H1 (cell line): Measurements from ENCODE around the gene ADTRP. TPM values are rescaled to one million over a fixed set of nuclear protein-coding genes. Genes with fewer than 3 reads are reported as not detected.
"Not testable (repeated sequence)": the region's sequence is repeated elsewhere in the genome, so short reads cannot be mapped to it uniquely, and the experiment has no call there.

Experiments used
- CTCF ChIA-PET: fragments of 300-600 bp; sonication (Branson Sonifier 250); formaldehyde crosslinking; loops from one replicate; lab custom pipeline; 2021; ENCODE audit not compliant: partially characterized antibody; lab: Charles Lee
- POLR2A ChIA-PET: fragments of 300-600 bp; sonication (Branson Sonifier 250); formaldehyde crosslinking; loops from one replicate; lab custom pipeline; 2021; ENCODE audit warnings: inconsistent platforms; ENCODE audit not compliant: partially characterized antibody; lab: Charles Lee
- DNase-seq, 2 experiments: peaks; one replicate each; pipeline versions ENCODE4 v3.0.0 to v3.0.0-alpha.2; 2010 to 2022; ENCODE audit warnings: low spot score in 2 of 2, low read depth in 1 of 2, mixed read lengths in 1 of 2
- FAIRE-seq: peaks from 2 replicates; lab custom pipeline; 2011; peaks lifted over from hg19 to GRCh38; lab: Jason Lieb, UNC
- H2AFZ ChIP-seq: 2 replicates; pipeline ENCODE4 v1.8.1; 2012; ENCODE audit warnings: low read length, inconsistent platforms
- H2AK5ac ChIP-seq: 2 replicates; pipeline ENCODE4 v1.6.1; 2013; ENCODE audit warnings: low read depth, low read length
- H2BK120ac ChIP-seq: replicated peaks from 2 replicates; pipeline ENCODE3; 2013; ENCODE audit warnings: low read depth, low read length, inconsistent platforms
- H2BK12ac ChIP-seq: 2 replicates; pipeline ENCODE4 v1.6.1; 2013; ENCODE audit warnings: low read depth, low read length
- H2BK15ac ChIP-seq: 2 replicates; pipeline ENCODE4 v1.6.1; 2013; ENCODE audit warnings: low read length
- H2BK20ac ChIP-seq: 2 replicates; pipeline ENCODE4 v1.6.1; 2013; ENCODE audit warnings: low read length
- H2BK5ac ChIP-seq: 2 replicates; pipeline ENCODE4 v1.6.1; 2013; ENCODE audit warnings: low read depth, low read length
- H3K14ac ChIP-seq: 2 replicates; pipeline ENCODE4 v1.6.1; 2013; ENCODE audit warnings: inconsistent platforms; ENCODE audit not compliant: insufficient read length
- H3K18ac ChIP-seq: 2 replicates; pipeline ENCODE4 v1.6.1; 2013; ENCODE audit warnings: low read length; ENCODE audit errors: extremely low read depth
- H3K23ac ChIP-seq: 2 replicates; pipeline ENCODE4 v1.6.1; 2013; ENCODE audit warnings: inconsistent platforms; ENCODE audit not compliant: insufficient read length
- H3K23me2 ChIP-seq: 2 replicates; pipeline ENCODE4 v1.6.1; 2013; ENCODE audit warnings: low read depth, low read length
- H3K27ac ChIP-seq: 2 replicates; pipeline ENCODE4 v1.6.1; 2011; ENCODE audit warnings: low read depth, low read length, inconsistent platforms
- H3K27me3 ChIP-seq, 4 experiments: replicated peaks in 1 of 4; 1 replicate in 1 of 4; 2 replicates in 3 of 4; pipeline versions ENCODE4 v1.6.1 to v1.8.1; 2011 to 2013; ENCODE audit warnings: low read length in 3 of 4, mild to moderate bottlenecking in 3 of 4, inconsistent platforms in 2 of 4, mixed read lengths in 2 of 4, moderate library complexity in 1 of 4; ENCODE audit not compliant: control insufficient read depth in 3 of 4, insufficient read depth in 3 of 4; ENCODE audit errors: extremely low read depth in 1 of 4
- H3K36me3 ChIP-seq, 4 experiments: 2 replicates each; pipeline versions ENCODE4 v1.6.1 to v1.8.1; 2011 to 2013; ENCODE audit warnings: mild to moderate bottlenecking in 4 of 4, low read length in 3 of 4, moderate library complexity in 2 of 4, control low read depth in 1 of 4, inconsistent platforms in 1 of 4; ENCODE audit not compliant: insufficient read depth in 4 of 4, control insufficient read depth in 2 of 4
- H3K4ac ChIP-seq: replicated peaks from 2 replicates; pipeline ENCODE3; 2013; ENCODE audit warnings: low read length, low read depth, mixed read lengths, inconsistent platforms; ENCODE audit not compliant: insufficient read length
- H3K4me1 ChIP-seq, 4 experiments: replicated peaks in 1 of 4; 1 replicate in 1 of 4; 2 replicates in 3 of 4; pipeline versions ENCODE4 v1.6.1 to v1.8.1; 2011 to 2013; ENCODE audit warnings: low read length in 3 of 4, inconsistent platforms in 2 of 4, mixed read lengths in 1 of 4; ENCODE audit not compliant: insufficient read depth in 4 of 4, control insufficient read depth in 3 of 4
- H3K4me2 ChIP-seq, 2 experiments: 2 replicates each; pipeline versions ENCODE4 v1.6.1 to v1.8.1; 2011 to 2013; ENCODE audit warnings: low read depth in 2 of 2, low read length in 2 of 2, control low read depth in 1 of 2, inconsistent platforms in 1 of 2, mild to moderate bottlenecking in 1 of 2; ENCODE audit not compliant: insufficient read depth in 1 of 2
- H3K4me3 ChIP-seq, 4 experiments: fragments of 200-600, 300-600 bp in 1 of 4; sonication (generic), shearing (Covaris generic), sonication (Bioruptor Twin) in 1 of 4; 2 replicates each; pipeline versions ENCODE4 v1.5.1 to v1.8.1; 2011 to 2016; ENCODE audit warnings: low read length in 4 of 4, low read depth in 3 of 4, control low read depth in 2 of 4, inconsistent platforms in 2 of 4, mild to moderate bottlenecking in 2 of 4, mixed read lengths in 1 of 4, moderate library complexity in 1 of 4; ENCODE audit not compliant: insufficient read depth in 2 of 4; ENCODE audit errors: extremely low read depth in 1 of 4
- H3K56ac ChIP-seq: replicated peaks from 2 replicates; pipeline ENCODE3; 2013; ENCODE audit warnings: low read depth, mild to moderate bottlenecking, mixed read lengths, low read length, inconsistent platforms; ENCODE audit not compliant: insufficient read length
- H3K79me1 ChIP-seq: 2 replicates; pipeline ENCODE4 v1.6.1; 2013; ENCODE audit warnings: low read depth, low read length, control low read depth
- H3K79me2 ChIP-seq, 2 experiments: 2 replicates each; pipeline versions ENCODE4 v1.6.1 to v1.8.1; 2012 to 2013; ENCODE audit warnings: low read length in 2 of 2, mild to moderate bottlenecking in 2 of 2, inconsistent platforms in 1 of 2; ENCODE audit not compliant: insufficient read depth in 2 of 2, control insufficient read depth in 1 of 2
- H3K9ac ChIP-seq, 4 experiments: replicated peaks in 1 of 4; 1 replicate in 1 of 4; 2 replicates in 3 of 4; pipeline versions ENCODE4 v1.6.1 to v1.8.1; 2011 to 2013; ENCODE audit warnings: low read depth in 3 of 4, low read length in 3 of 4, control low read depth in 2 of 4, mild to moderate bottlenecking in 2 of 4, moderate library complexity in 2 of 4, inconsistent platforms in 1 of 4; ENCODE audit errors: extremely low read depth in 1 of 4
- H3K9me3 ChIP-seq, 2 experiments: 2 replicates each; pipeline versions ENCODE4 v1.6.1 to v1.8.1; 2012 to 2013; ENCODE audit warnings: mild to moderate bottlenecking in 2 of 2, moderate library complexity in 2 of 2, control low read depth in 1 of 2, inconsistent platforms in 1 of 2, low read depth in 1 of 2, low read length in 1 of 2, mixed read lengths in 1 of 2; ENCODE audit not compliant: insufficient read depth in 2 of 2
- H4K20me1 ChIP-seq, 2 experiments: replicated peaks in 1 of 2; 2 replicates each; pipeline versions ENCODE3 to v1.8.1; 2011 to 2013; ENCODE audit warnings: inconsistent platforms in 2 of 2, low read length in 2 of 2, mild to moderate bottlenecking in 1 of 2; ENCODE audit not compliant: insufficient read depth in 2 of 2, control insufficient read depth in 1 of 2
- H4K5ac ChIP-seq: 2 replicates; pipeline ENCODE4 v1.6.1; 2013; ENCODE audit warnings: low read length, low read depth, mixed read lengths, inconsistent platforms; ENCODE audit not compliant: insufficient read length
- H4K8ac ChIP-seq: 2 replicates; pipeline ENCODE4 v1.8.0; 2013; ENCODE audit warnings: mild to moderate bottlenecking, moderate library complexity, low read length, inconsistent platforms; ENCODE audit not compliant: insufficient read depth; ENCODE audit errors: extremely low read depth
- H4K91ac ChIP-seq: replicated peaks from 2 replicates; pipeline ENCODE3; 2013; ENCODE audit warnings: low read length, mixed read lengths, inconsistent platforms; ENCODE audit not compliant: insufficient read length
- ATF3 ChIP-seq: IDR thresholded peaks from 2 replicates; pipeline ENCODE4 v1.6.1; 2011; ENCODE audit warnings: low read depth, mild to moderate bottlenecking, low read length; ENCODE audit not compliant: insufficient read depth
- EGR1 ChIP-seq: IDR thresholded peaks from 2 replicates; pipeline ENCODE4 v1.6.1; 2011; ENCODE audit warnings: low read depth, low read length, borderline replicate concordance
- KDM4A ChIP-seq: IDR thresholded peaks from one replicate; pipeline ENCODE4 v1.7.1; 2012; ENCODE audit warnings: low read depth, mild to moderate bottlenecking, moderate library complexity, low read length, inconsistent platforms; ENCODE audit not compliant: severe bottlenecking
- RAD21 ChIP-seq, 2 experiments: IDR thresholded peaks in 1 of 2; conservative IDR thresholded peaks in 1 of 2; 2 replicates each; pipeline ENCODE4 v1.6.1; 2011; ENCODE audit warnings: low read depth in 2 of 2, low read length in 2 of 2, improper control_type of control experiment in 1 of 2, inconsistent platforms in 1 of 2, mild to moderate bottlenecking in 1 of 2, moderate library complexity in 1 of 2
- SP1 ChIP-seq: IDR thresholded peaks from 2 replicates; pipeline ENCODE4 v1.6.1; 2011; ENCODE audit warnings: low read depth, low read length
- WGBS, 2 experiments: shearing (Covaris generic) in 1 of 2; methylation state at CpG; one replicate each; pipeline versions ENCODE4 v1.1.6 to v1.1.7; 2013 to 2015; ENCODE audit warnings: low lambda C conversion rate in 2 of 2, mixed read lengths in 2 of 2, inconsistent platforms in 1 of 2, low coverage in 1 of 2, missing lambda C conversion rate in 1 of 2; ENCODE audit not compliant: insufficient replicate concordance in 2 of 2, insufficient coverage in 1 of 2, insufficient read length in 1 of 2; ENCODE audit errors: extremely low coverage in 1 of 2, missing lambda C conversion rate in 1 of 2; 5-methylcytosine and 5-hydroxymethylcytosine counted together
- polyA plus RNA-seq, 7 experiments: library from polyadenylated mRNA; depleted of rRNA in 3 of 7; stranded (reverse) in 5 of 7; unstranded in 2 of 7; fragments of >200 nt in 5 of 7; fragments of 200-250 nt in 2 of 7; gene quantifications; 1 replicate in 5 of 7; 2 replicates in 1 of 7; 4 replicates in 1 of 7; pipeline versions ENCODE4 v1.2.1 to v1.2.3, GENCODE V29; 2011 to 2013; ENCODE audit warnings: missing spikeins in 2 of 7, mixed read lengths in 2 of 7
- total RNA-seq: library from RNA; stranded (reverse); fragmentation: NEBNext Ultra II Directional; extraction: Animal tissue kit (Norgen Biotek cat#: 25700); gene quantifications from 2 replicates; pipeline ENCODE4 v1.2.1, GENCODE V29; 2021

Gene ADTRP
- total and polyA plus RNA-seq, 2 of the 8 experiments (the other 6 are each of a cell fraction or from before 2014, with no cell fraction given) = 0.08 to 0.45 TPM

DNA sequence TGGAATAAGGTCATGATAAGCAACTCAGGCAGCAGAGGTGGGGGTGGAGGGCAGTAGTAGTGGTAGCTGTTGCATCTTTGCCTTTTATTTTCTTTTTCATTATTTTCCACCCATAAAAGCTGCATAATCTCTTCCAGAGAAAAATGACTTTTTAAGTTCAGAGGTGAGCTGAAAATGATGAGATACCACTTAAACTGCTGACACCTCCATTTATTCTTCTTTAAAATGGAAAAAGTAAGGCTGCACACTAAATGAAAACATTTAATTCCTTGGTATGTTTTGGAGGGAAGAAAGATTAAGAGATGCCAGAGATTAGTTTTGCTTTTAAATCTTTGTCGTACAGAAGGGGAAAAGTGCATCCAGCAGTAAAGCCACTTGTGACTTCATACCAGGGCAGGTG lies 97.2 kb downstream of the ADTRP start (continued):
- TF ChIP-seq EGR1 (no peak), RAD21 (IDR thresholded peaks at IDR 0.05 in 1 of 2, conservative IDR thresholded peaks at IDR 0.05 in 1 of 2; ENCODE audit: low read depth in 2 of 2, low read length in 2 of 2) (no peak), SP1 (no peak), KDM4A (no peak), ATF3 (no peak)

- H2AFZ ChIP-seq, DNase-seq, H3K4me2 ChIP-seq, H3K23me2 ChIP-seq, H4K91ac ChIP-seq, H4K8ac ChIP-seq, H3K4ac ChIP-seq, H3K79me1 ChIP-seq, H3K27me3 ChIP-seq, POLR2A ChIA-PET, H2BK15ac ChIP-seq, H3K4me1 ChIP-seq, H2AK5ac ChIP-seq, H4K5ac ChIP-seq, FAIRE-seq, H3K9ac ChIP-seq, H4K20me1 ChIP-seq, H3K27ac ChIP-seq, H2BK12ac ChIP-seq, H3K18ac ChIP-seq, H2BK120ac ChIP-seq, H3K4me3 ChIP-seq, H3K36me3 ChIP-seq, H2BK5ac ChIP-seq, H3K79me2 ChIP-seq, H3K23ac ChIP-seq, H3K14ac ChIP-seq, H3K56ac ChIP-seq, H2BK20ac ChIP-seq: not testable (repeated sequence)
- CTCF ChIA-PET = interaction anchor here (0.6 to 1.6 kb wide), 4 partner anchors 13 to 333 kb away, joined by 3 to 4 read pairs (median 4); no protein-coding TSS in a partner anchor
- H3K9me3 ChIP-seq = peaks cover 15 to 20% of the 10 kb centered on the region in 2 experiments
- 87% methylated on average over 7 of the region's 7 CpGs; no CpG with 5 or more reads in 1 of the 2 experiments for WGBS, 2 experiments
These were observed 98.1 kb downstream of the ADTRP start for GRCh38 chr6:11680479-11680878.
